ENCODE measurements around the gene NOP56. TPM values are rescaled to one million over a fixed set of nuclear protein-coding genes. Genes with fewer than 3 reads are reported as not detected.
A peak's percentile ranks its signal among the peaks of the same experiment; 100 is the strongest.

Gene NOP56
- total and polyA plus RNA-seq, 4 donors: 34.2 to 63.7 (median 46.5) TPM

DNA sequence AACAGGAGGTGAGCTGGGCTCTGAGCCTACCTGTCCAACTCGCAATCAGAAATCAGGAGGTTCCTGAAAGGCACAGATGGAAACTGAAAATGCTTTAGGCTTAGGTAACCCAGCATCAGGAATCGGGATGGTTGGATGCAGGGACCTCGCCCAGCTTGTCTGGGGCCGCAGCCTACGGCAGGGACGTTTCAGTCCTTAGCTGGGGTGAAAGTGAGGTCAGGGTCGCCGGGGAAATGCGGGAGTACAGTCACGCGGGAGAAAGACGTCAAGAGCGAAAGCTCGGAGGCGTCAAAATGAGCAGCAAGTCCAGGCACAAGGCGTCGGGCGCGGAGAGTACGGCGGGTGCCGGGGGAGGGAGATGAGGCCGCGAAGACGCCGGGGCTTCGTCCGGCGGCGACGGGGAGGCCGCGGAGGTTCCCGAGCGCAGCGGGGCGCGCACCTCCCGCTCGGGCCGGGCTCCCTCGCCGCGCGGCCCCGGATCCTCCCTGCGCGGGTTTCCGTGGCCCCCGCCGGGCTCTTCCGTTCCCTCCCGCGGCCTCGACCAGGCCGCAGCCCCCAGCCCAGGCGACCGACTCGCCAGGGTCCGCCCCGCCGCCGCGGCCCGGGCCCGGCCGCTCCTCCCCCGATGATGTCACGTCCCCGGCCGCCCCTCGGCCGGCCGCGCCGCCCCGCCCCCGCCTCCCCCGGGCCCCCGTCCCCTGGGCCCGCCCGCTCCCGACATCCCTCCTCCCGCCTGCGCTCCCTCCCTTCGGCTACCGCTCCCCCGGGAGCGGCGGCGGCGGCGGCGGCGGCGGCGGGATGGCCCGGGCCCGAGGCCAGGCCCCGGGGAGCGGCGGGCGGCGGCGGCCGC is 39.8 kb downstream of the NOP56 start, which contains the start of gene EBF4:
Gene EBF4 (plus strand): TSS at position 745 of the 850 bp plus-strand sequence. CDS start 866 bp downstream, outside the sequence.
- no peak for TF ChIP-seq GABPA (IDR thresholded peaks at IDR 0.05 in 1 of 2, conservative IDR thresholded peaks at IDR 0.05 in 1 of 2)
- TF ChIP-seq, protein P1, sequence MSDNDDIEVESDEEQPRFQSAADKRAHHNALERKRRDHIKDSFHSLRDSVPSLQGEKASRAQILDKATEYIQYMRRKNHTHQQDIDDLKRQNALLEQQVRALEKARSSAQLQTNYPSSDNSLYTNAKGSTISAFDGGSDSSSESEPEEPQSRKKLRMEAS (IDR thresholded peaks at IDR 0.05): no peak
- no peak for TF ChIP-seq YY1 (IDR thresholded peaks at IDR 0.05)
- TF ChIP-seq RAD21 (IDR thresholded peaks at IDR 0.05): no peak
- TF ChIP-seq SP1 (IDR thresholded peaks at IDR 0.05): no peak
- no peak for TF ChIP-seq HNF4G (IDR thresholded peaks at IDR 0.05)
- TF ChIP-seq, protein P2, sequence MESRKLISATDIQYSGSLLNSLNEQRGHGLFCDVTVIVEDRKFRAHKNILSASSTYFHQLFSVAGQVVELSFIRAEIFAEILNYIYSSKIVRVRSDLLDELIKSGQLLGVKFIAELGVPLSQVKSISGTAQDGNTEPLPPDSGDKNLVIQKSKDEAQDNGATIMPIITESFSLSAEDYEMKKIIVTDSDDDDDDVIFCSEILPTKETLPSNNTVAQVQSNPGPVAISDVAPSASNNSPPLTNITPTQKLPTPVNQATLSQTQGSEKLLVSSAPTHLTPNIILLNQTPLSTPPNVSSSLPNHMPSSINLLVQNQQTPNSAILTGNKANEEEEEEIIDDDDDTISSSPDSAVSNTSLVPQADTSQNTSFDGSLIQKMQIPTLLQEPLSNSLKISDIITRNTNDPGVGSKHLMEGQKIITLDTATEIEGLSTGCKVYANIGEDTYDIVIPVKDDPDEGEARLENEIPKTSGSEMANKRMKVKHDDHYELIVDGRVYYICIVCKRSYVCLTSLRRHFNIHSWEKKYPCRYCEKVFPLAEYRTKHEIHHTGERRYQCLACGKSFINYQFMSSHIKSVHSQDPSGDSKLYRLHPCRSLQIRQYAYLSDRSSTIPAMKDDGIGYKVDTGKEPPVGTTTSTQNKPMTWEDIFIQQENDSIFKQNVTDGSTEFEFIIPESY (IDR thresholded peaks at IDR 0.05): no peak
- no peak for TF ChIP-seq FOXA2 (IDR thresholded peaks at IDR 0.05)
- no peak for TF ChIP-seq TAF1 (conservative IDR thresholded peaks at IDR 0.05)
- no peak for TF ChIP-seq HNF4A (conservative IDR thresholded peaks at IDR 0.05)
- 3% methylated on average over 106 of the region's 106 CpGs for WGBS
- Histone ChIP-seq H3K27ac (ENCODE audit: low read depth in 1 of 2, low read length in 2 of 2) (peak within 1 kb of the TSS; percentile 16 to 45), H3K36me3 (ENCODE audit: control insufficient read depth in 4 of 4, insufficient read depth in 3 of 4, low read depth in 1 of 4, low read length in 3 of 4) (no peaks in the 10 kb centered on the region), H3K27me3 (ENCODE audit: control insufficient read depth in 4 of 4, insufficient read depth in 4 of 4, low read length in 3 of 4) (peaks cover 0 to 14% (median 0%) of the 10 kb centered on the region in 4 donors), H3K4me1 (ENCODE audit: control insufficient read depth in 4 of 4, insufficient read depth in 4 of 4, low read length in 3 of 4) (peaks cover 4 to 7% (median 6%) of the 10 kb centered on the region in 4 donors), H3K9ac (ENCODE audit: low read depth in 1 of 2, low read length in 2 of 2) (no peak within 1 kb of the TSS), H3K4me3 (ENCODE audit: low read depth in 1 of 3, low read length in 3 of 3) (peak within 1 kb of the TSS in 2 of 3 donors; percentile 45 to 67), H3K9me3 (ENCODE audit: control insufficient read depth in 4 of 4, low read length in 3 of 4) (no peaks in the 10 kb centered on the region)
- DNase-seq (ENCODE audit: low spot score): peak; percentile 48

DNA sequence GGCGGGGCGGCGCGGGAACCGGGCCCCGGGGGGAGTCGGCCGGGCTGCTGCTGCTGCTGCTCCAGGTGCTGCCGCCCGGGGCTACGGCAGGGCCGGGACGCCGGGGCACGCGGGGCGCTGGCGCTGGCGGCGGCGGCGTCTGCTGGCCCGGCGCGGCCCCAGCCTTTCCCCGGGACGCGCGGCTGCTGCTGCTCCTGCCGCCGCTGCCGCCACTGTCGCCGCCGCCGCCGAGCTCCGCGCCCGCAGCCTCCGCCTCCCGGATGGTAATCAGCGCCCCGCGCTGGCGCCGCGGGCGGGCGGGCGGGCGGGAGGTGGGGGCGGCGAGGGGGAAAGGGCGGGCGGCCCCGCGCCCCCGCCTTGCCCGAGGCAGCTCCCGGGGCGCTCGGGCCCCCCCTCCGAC is 40.5 kb downstream of the NOP56 start:
- Histone ChIP-seq H3K27me3 (ENCODE audit: control insufficient read depth in 4 of 4, insufficient read depth in 4 of 4, low read length in 3 of 4) (peaks cover 0 to 11% (median 0%) of the 10 kb centered on the region in 4 donors), H3K9ac (ENCODE audit: low read depth in 1 of 2, low read length in 2 of 2) (no peak overlapping the region), H3K36me3 (ENCODE audit: control insufficient read depth in 4 of 4, insufficient read depth in 3 of 4, low read depth in 1 of 4, low read length in 3 of 4) (no peaks in the 10 kb centered on the region), H3K4me1 (ENCODE audit: control insufficient read depth in 4 of 4, insufficient read depth in 4 of 4, low read length in 3 of 4) (peaks cover 4 to 7% (median 6%) of the 10 kb centered on the region in 4 donors), H3K27ac (ENCODE audit: low read depth in 1 of 2, low read length in 2 of 2) (no peak overlapping the region), H3K9me3 (ENCODE audit: control insufficient read depth in 4 of 4, low read length in 3 of 4) (no peaks in the 10 kb centered on the region), H3K4me3 (ENCODE audit: low read depth in 1 of 3, low read length in 3 of 3) (peak overlapping the region in 1 of 3 donors; percentile 67)
- TF ChIP-seq HNF4A (conservative IDR thresholded peaks at IDR 0.05): no peak
- TF ChIP-seq, protein P1 (IDR thresholded peaks at IDR 0.05): no peak
- TF ChIP-seq, protein P3, sequence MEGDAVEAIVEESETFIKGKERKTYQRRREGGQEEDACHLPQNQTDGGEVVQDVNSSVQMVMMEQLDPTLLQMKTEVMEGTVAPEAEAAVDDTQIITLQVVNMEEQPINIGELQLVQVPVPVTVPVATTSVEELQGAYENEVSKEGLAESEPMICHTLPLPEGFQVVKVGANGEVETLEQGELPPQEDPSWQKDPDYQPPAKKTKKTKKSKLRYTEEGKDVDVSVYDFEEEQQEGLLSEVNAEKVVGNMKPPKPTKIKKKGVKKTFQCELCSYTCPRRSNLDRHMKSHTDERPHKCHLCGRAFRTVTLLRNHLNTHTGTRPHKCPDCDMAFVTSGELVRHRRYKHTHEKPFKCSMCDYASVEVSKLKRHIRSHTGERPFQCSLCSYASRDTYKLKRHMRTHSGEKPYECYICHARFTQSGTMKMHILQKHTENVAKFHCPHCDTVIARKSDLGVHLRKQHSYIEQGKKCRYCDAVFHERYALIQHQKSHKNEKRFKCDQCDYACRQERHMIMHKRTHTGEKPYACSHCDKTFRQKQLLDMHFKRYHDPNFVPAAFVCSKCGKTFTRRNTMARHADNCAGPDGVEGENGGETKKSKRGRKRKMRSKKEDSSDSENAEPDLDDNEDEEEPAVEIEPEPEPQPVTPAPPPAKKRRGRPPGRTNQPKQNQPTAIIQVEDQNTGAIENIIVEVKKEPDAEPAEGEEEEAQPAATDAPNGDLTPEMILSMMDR (IDR thresholded peaks at IDR 0.05; ENCODE audit: low read depth, low read length, missing input control): no peak
- TF ChIP-seq FOXA1 (IDR thresholded peaks at IDR 0.05): no peak
- TF ChIP-seq SP1 (IDR thresholded peaks at IDR 0.05): no peak
- no peak for DNase-seq (ENCODE audit: low spot score)
- 1% methylated on average over 61 of the region's 64 CpGs for WGBS
